WTC11 (cell line): Measurements from ENCODE around the gene EVC2. TPM values are rescaled to one million over a fixed set of nuclear protein-coding genes. Genes with fewer than 3 reads are reported as not detected.

Source experiments
- ATAC-seq: fragments of 200-7000 bp; cut with Tn5 transposase; 2 replicates; pipeline ENCODE4 v1.10.0; 2021; ENCODE audit warnings: mild to moderate bottlenecking, moderate library complexity
- CTCF ChIA-PET: fragments of 300-600 bp; sonication (Branson Sonifier 250); formaldehyde crosslinking; loops from one replicate; lab custom pipeline; 2021; ENCODE audit warnings: antibody characterized with exemption; lab: Charles Lee
- POLR2A ChIA-PET: fragments of 350-600 bp; sonication (Branson Sonifier 250); formaldehyde crosslinking; loops from one replicate; lab custom pipeline; 2021; ENCODE audit warnings: antibody characterized with exemption; lab: Charles Lee
- DNase-seq: peaks from one replicate; pipeline ENCODE4 v3.0.0; 2021; ENCODE audit warnings: low spot score
- H3K27ac Mint-ChIP-seq: 2 replicates; pipeline ENCODE4 v1.8.0; 2021; ENCODE audit warnings: mixed read lengths
- H3K27me3 Mint-ChIP-seq: 2 replicates; pipeline ENCODE4 v1.8.0; 2021; ENCODE audit warnings: low read depth, mild to moderate bottlenecking, moderate library complexity, mixed read lengths
- H3K36me3 Mint-ChIP-seq: 2 replicates; pipeline ENCODE4 v1.8.0; 2021; ENCODE audit warnings: mixed read lengths
- H3K4me1 Mint-ChIP-seq: 2 replicates; pipeline ENCODE4 v1.8.0; 2022; ENCODE audit warnings: mixed read lengths
- H3K4me3 Mint-ChIP-seq: 2 replicates; pipeline ENCODE4 v1.8.0; 2021; ENCODE audit warnings: mild to moderate bottlenecking, moderate library complexity, mixed read lengths
- H3K9me3 Mint-ChIP-seq: 2 replicates; pipeline ENCODE4 v1.8.0; 2021; ENCODE audit warnings: mixed read lengths
- CBFB ChIP-seq: sonication (generic); formaldehyde crosslinking; IDR thresholded peaks from 2 replicates; pipeline ENCODE4 v1.8.1; 2022; ENCODE audit warnings: mild to moderate bottlenecking, low read depth, missing genetic modification reagents
- ELF4 ChIP-seq: sonication (generic); formaldehyde crosslinking; IDR thresholded peaks from 2 replicates; pipeline ENCODE4 v1.8.1; 2022; ENCODE audit warnings: low read depth, mild to moderate bottlenecking, moderate library complexity, missing genetic modification reagents
- ERG ChIP-seq: fragments of 250-450 bp; sonication (Bioruptor Pico); IDR thresholded peaks from 2 replicates; pipeline ENCODE4 v1.8.0; 2021; ENCODE audit warnings: mild to moderate bottlenecking
- ESRRA ChIP-seq: sonication (generic); formaldehyde crosslinking; IDR thresholded peaks from 2 replicates; pipeline ENCODE4 v1.8.1; 2022; ENCODE audit warnings: mild to moderate bottlenecking, missing genetic modification reagents, borderline replicate concordance
- ETV6 ChIP-seq: sonication (generic); formaldehyde crosslinking; IDR thresholded peaks from 2 replicates; pipeline ENCODE4 v1.8.1; 2022; ENCODE audit warnings: mild to moderate bottlenecking, missing genetic modification reagents
- FOXP1 ChIP-seq: sonication (generic); formaldehyde crosslinking; IDR thresholded peaks from 2 replicates; pipeline ENCODE4 v1.8.0; 2022; ENCODE audit warnings: missing genetic modification reagents, mild to moderate bottlenecking, moderate library complexity, borderline replicate concordance
- FOXP4 ChIP-seq: sonication (generic); formaldehyde crosslinking; IDR thresholded peaks from 2 replicates; pipeline ENCODE4 v1.8.0; 2022; ENCODE audit warnings: mild to moderate bottlenecking, missing genetic modification reagents
- GABPB1 ChIP-seq: sonication (generic); formaldehyde crosslinking; IDR thresholded peaks from 2 replicates; pipeline ENCODE4 v1.8.1; 2023; ENCODE audit warnings: mild to moderate bottlenecking, missing genetic modification reagents
- JUN ChIP-seq: sonication (generic); formaldehyde crosslinking; IDR thresholded peaks from 2 replicates; pipeline ENCODE4 v1.8.0; 2023; ENCODE audit warnings: mild to moderate bottlenecking, missing genetic modification reagents
- MAX ChIP-seq: sonication (generic); formaldehyde crosslinking; IDR thresholded peaks from 2 replicates; pipeline ENCODE4 v1.8.0; 2022; ENCODE audit warnings: mild to moderate bottlenecking, missing genetic modification reagents
- OVOL2 ChIP-seq: fragments of 250-450 bp; sonication (Bioruptor Pico); IDR thresholded peaks from 2 replicates; pipeline ENCODE4 v1.9.0; 2021; ENCODE audit warnings: mild to moderate bottlenecking, borderline replicate concordance
- SMAD3 ChIP-seq: sonication (generic); formaldehyde crosslinking; IDR thresholded peaks from 2 replicates; pipeline ENCODE4 v1.8.0; 2022; ENCODE audit warnings: missing genetic modification reagents, mild to moderate bottlenecking, borderline replicate concordance
- SMAD4 ChIP-seq: sonication (generic); formaldehyde crosslinking; IDR thresholded peaks from 2 replicates; pipeline ENCODE4 v1.8.0; 2022; ENCODE audit warnings: mild to moderate bottlenecking, missing genetic modification reagents
- SP1 ChIP-seq: sonication (generic); formaldehyde crosslinking; conservative IDR thresholded peaks from 2 replicates; pipeline ENCODE4 v1.8.1; 2022; ENCODE audit warnings: missing genetic modification reagents
- ZNF416 ChIP-seq: fragments of 250-450 bp; sonication (Bioruptor Pico); IDR thresholded peaks from 2 replicates; pipeline ENCODE4 v1.9.0; 2021; ENCODE audit warnings: mild to moderate bottlenecking, inconsistent platforms
- ZNF423 ChIP-seq: fragments of 250-450 bp; sonication (Bioruptor Pico); IDR thresholded peaks from 2 replicates; pipeline ENCODE4 v2.1.2; 2022; ENCODE audit warnings: mild to moderate bottlenecking, moderate library complexity
- ZNF425 ChIP-seq: fragments of 250-450 bp; sonication (Bioruptor Pico); conservative IDR thresholded peaks from 2 replicates; pipeline ENCODE4 v1.9.0; 2021; ENCODE audit warnings: mild to moderate bottlenecking
- ZNF671 ChIP-seq: fragments of 250-450 bp; sonication (Bioruptor Pico); IDR thresholded peaks from 2 replicates; pipeline ENCODE4 v1.8.0; 2021; ENCODE audit warnings: mild to moderate bottlenecking
- total RNA-seq: library from RNA; stranded (reverse); gene quantifications from 3 replicates; pipeline ENCODE4 v1.2.3, GENCODE V29; 2021
- TF ChIP-seq, protein P1 (sequence below): fragments of 200-600 bp; IDR thresholded peaks from 2 replicates; pipeline ENCODE4 v1.8.0; 2022; ENCODE audit warnings: antibody characterized with exemption
- TF ChIP-seq, protein P2 (sequence below): sonication (generic); formaldehyde crosslinking; IDR thresholded peaks from 2 replicates; pipeline ENCODE4 v1.8.1; 2023; ENCODE audit warnings: mild to moderate bottlenecking, moderate library complexity, missing genetic modification reagents

EVC2 gene
- total RNA-seq, 1 experiment from 2014 or later: 4.8 TPM

GRCh38 chr4:5753366-5753765 is 45.0 kb upstream of the EVC2 start:
- DNase-seq (no peak), ATAC-seq (no peak)
- Mint-ChIP-seq H3K27me3 (no peaks in the 10 kb centered on the region; the same call in 1 of the 2 replicates), H3K4me3 (no peak overlapping the region), H3K9me3 (no peaks in the 10 kb centered on the region), H3K36me3 (peaks cover 30% of the 10 kb centered on the region), H3K4me1 (peaks cover 42% of the 10 kb centered on the region), H3K27ac (no peak overlapping the region)
- POLR2A ChIA-PET: no interaction called here
- CTCF ChIA-PET: interaction anchor here (0.9 to 1.8 kb wide), 8 partner anchors 18 to 354 kb away, joined by 3 to 8 read pairs (median 4); partner anchors contain the start of genes CRMP1 and EVC
- no peak for TF ChIP-seq MAX (CRISPR knock-in tag)
- no peak for TF ChIP-seq FOXP1
- TF ChIP-seq ESRRA (CRISPR knock-in tag): no peak
- TF ChIP-seq CBFB: no peak
- no peak for TF ChIP-seq ERG (CRISPR knock-in tag)
- TF ChIP-seq, protein P1, sequence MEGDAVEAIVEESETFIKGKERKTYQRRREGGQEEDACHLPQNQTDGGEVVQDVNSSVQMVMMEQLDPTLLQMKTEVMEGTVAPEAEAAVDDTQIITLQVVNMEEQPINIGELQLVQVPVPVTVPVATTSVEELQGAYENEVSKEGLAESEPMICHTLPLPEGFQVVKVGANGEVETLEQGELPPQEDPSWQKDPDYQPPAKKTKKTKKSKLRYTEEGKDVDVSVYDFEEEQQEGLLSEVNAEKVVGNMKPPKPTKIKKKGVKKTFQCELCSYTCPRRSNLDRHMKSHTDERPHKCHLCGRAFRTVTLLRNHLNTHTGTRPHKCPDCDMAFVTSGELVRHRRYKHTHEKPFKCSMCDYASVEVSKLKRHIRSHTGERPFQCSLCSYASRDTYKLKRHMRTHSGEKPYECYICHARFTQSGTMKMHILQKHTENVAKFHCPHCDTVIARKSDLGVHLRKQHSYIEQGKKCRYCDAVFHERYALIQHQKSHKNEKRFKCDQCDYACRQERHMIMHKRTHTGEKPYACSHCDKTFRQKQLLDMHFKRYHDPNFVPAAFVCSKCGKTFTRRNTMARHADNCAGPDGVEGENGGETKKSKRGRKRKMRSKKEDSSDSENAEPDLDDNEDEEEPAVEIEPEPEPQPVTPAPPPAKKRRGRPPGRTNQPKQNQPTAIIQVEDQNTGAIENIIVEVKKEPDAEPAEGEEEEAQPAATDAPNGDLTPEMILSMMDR: no peak
- TF ChIP-seq ZNF425 (CRISPR knock-in tag): no peak
- TF ChIP-seq ZNF671: no peak
- TF ChIP-seq ZNF416 (CRISPR knock-in tag): no peak
- TF ChIP-seq GABPB1 (CRISPR knock-in tag): no peak
- TF ChIP-seq SMAD4 (CRISPR knock-in tag): no peak
- no peak for TF ChIP-seq SP1 (CRISPR knock-in tag)
- TF ChIP-seq, protein P2, sequence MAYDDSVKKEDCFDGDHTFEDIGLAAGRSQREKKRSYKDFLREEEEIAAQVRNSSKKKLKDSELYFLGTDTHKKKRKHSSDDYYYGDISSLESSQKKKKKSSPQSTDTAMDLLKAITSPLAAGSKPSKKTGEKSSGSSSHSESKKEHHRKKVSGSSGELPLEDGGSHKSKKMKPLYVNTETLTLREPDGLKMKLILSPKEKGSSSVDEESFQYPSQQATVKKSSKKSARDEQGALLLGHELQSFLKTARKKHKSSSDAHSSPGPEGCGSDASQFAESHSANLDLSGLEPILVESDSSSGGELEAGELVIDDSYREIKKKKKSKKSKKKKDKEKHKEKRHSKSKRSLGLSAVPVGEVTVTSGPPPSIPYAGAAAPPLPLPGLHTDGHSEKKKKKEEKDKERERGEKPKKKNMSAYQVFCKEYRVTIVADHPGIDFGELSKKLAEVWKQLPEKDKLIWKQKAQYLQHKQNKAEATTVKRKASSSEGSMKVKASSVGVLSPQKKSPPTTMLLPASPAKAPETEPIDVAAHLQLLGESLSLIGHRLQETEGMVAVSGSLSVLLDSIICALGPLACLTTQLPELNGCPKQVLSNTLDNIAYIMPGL: no peak
- TF ChIP-seq, all 79 proteins: peak for 0

DNA sequence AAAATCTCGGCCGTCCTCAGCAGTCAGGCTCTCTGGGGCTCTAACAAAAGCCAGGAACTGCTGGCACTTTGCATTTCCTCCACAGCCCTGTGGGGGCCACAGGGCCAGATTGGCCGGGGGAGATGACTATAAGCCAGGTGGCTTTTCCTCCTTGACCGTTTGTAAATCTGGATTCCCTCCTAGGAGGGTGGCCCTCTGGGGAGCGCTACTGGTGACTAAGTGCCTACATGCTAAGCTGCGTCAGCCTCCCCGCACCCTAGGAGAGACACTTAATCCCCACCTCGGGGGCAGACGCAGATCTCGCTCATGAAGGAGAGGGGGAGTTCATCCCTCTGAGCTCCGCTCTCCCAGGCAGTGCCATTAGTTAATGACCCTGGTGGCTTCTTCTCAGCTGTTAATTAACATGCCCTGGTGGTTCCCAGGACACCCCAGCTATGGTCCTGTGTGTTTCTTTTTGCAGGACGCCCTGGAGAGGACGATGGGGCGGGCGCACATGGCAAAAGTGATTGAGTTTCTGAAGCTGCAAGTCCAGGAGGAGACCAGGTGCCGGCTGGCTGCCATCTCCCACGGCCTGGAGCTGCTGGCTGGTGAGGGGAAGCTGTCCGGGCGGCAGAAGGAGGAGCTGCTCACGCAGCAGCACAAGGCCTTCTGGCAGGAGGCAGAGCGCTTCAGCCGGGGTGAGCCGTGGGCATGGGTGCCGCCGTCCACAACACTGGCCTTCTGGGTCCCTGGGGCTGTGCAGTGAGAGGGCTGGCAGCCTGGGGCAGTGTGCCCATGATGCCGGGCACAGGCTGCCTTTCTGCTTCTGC is 44.2 kb upstream of the EVC2 start:
- H3K9me3 Mint-ChIP-seq: no peaks in the 10 kb centered on the region
- TF ChIP-seq ELF4 (CRISPR knock-in tag): no peak
- TF ChIP-seq, protein P2: 0 out of 2 replicates have a peak, but pooled peaks have one; percentile 43
- TF ChIP-seq ERG (CRISPR knock-in tag): no peak
- 0 out of 2 replicates have a peak, but pooled peaks have one; percentile 35 for TF ChIP-seq FOXP4 (CRISPR knock-in tag)
- no peak for TF ChIP-seq SMAD3
- no peak for TF ChIP-seq JUN
- 0 out of 2 replicates have a peak, but pooled peaks have one; percentile 6 for TF ChIP-seq CBFB
- TF ChIP-seq ZNF423 (CRISPR knock-in tag): peak; percentile 82
- 0 out of 2 replicates have a peak, but pooled peaks have one; percentile 23 for TF ChIP-seq MAX (CRISPR knock-in tag)
- no peak for TF ChIP-seq OVOL2
- no peak for TF ChIP-seq ETV6 (CRISPR knock-in tag)
- no peaks in the 10 kb centered on the region; the same call in 1 of the 2 replicates for H3K27me3 Mint-ChIP-seq
- peaks cover 42% of the 10 kb centered on the region for H3K4me1 Mint-ChIP-seq
- peak overlapping the region; percentile 87 for H3K27ac Mint-ChIP-seq
- H3K4me3 Mint-ChIP-seq: peak overlapping the region; percentile 41; the same call in 1 of the 2 replicates
- peaks cover 30% of the 10 kb centered on the region for H3K36me3 Mint-ChIP-seq
- ATAC-seq (peak; percentile 92), DNase-seq (peak; percentile 73)
- ChIA-PET POLR2A (no interaction called here), CTCF (interaction anchor here (0.9 to 1.8 kb wide), 7 partner anchors 17 to 353 kb away, joined by 3 to 8 read pairs (median 4); partner anchors contain the start of genes CRMP1 and EVC)
